Measurements from ENCODE around the gene ADGRL3. TPM values are rescaled to one million over a fixed set of nuclear protein-coding genes. Genes with fewer than 3 reads are reported as not detected.

Gene ADGRL3
- total and polyA plus RNA-seq, 7 donors = 0.06 to 2.8 (median 0.42) TPM

GRCh38 chr4:61397174-61397573, 197.0 kb downstream of the ADGRL3 start:
- no peaks in the 10 kb centered on the region for H3K9me3 ChIP-seq
- H3K4me3 ChIP-seq = no peak overlapping the region
- no peaks in the 10 kb centered on the region for H3K4me1 ChIP-seq
- intact Hi-C loops (cut with DNase I) = no loop called here
- H3K27ac ChIP-seq = no peak overlapping the region
- no peak for DNase-seq
- H3K36me3 ChIP-seq (ENCODE audit: insufficient read depth in 1 of 2, low read depth in 1 of 2) = no peaks in the 10 kb centered on the region
- H3K27me3 ChIP-seq (ENCODE audit: insufficient read depth in 3 of 3, low read length in 2 of 3) = no peaks in the 10 kb centered on the region
- WGBS, 3 donors = 22 to 56% (median 38%) methylated on average over 1 of the region's 1 CpG
- no peak for ATAC-seq
- TF ChIP-seq, protein P1, sequence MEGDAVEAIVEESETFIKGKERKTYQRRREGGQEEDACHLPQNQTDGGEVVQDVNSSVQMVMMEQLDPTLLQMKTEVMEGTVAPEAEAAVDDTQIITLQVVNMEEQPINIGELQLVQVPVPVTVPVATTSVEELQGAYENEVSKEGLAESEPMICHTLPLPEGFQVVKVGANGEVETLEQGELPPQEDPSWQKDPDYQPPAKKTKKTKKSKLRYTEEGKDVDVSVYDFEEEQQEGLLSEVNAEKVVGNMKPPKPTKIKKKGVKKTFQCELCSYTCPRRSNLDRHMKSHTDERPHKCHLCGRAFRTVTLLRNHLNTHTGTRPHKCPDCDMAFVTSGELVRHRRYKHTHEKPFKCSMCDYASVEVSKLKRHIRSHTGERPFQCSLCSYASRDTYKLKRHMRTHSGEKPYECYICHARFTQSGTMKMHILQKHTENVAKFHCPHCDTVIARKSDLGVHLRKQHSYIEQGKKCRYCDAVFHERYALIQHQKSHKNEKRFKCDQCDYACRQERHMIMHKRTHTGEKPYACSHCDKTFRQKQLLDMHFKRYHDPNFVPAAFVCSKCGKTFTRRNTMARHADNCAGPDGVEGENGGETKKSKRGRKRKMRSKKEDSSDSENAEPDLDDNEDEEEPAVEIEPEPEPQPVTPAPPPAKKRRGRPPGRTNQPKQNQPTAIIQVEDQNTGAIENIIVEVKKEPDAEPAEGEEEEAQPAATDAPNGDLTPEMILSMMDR (IDR thresholded peaks at IDR 0.05) = no peak

GRCh38 chr4:61400439-61401038, 200.4 kb downstream of the ADGRL3 start:
- no peaks in the 10 kb centered on the region for H3K27me3 ChIP-seq (ENCODE audit: insufficient read depth in 3 of 3, low read length in 2 of 3)
- TF ChIP-seq, protein P1 (IDR thresholded peaks at IDR 0.05) = no peak
- ATAC-seq (no peak), DNase-seq (no peak)
- 77 to 97% (median 89%) methylated on average over 1 of the region's 1 CpG for WGBS, 3 donors
- H3K36me3 ChIP-seq (ENCODE audit: insufficient read depth in 1 of 2, low read depth in 1 of 2) = no peaks in the 10 kb centered on the region
- no peak overlapping the region for H3K27ac ChIP-seq
- no peaks in the 10 kb centered on the region for H3K9me3 ChIP-seq
- H3K4me3 ChIP-seq = no peak overlapping the region
- intact Hi-C loops (cut with DNase I) = no loop called here
- H3K4me1 ChIP-seq = no peaks in the 10 kb centered on the region

GRCh38 chr4:61401771-61402170, 201.6 kb downstream of the ADGRL3 start:
- Histone ChIP-seq H3K4me3 (no peak overlapping the region), H3K27ac (no peak overlapping the region), H3K4me1 (no peaks in the 10 kb centered on the region), H3K9me3 (no peaks in the 10 kb centered on the region), H3K36me3 (ENCODE audit: insufficient read depth in 1 of 2, low read depth in 1 of 2) (no peaks in the 10 kb centered on the region), H3K27me3 (ENCODE audit: insufficient read depth in 3 of 3, low read length in 2 of 3) (no peaks in the 10 kb centered on the region)
- intact Hi-C loops (cut with DNase I) = no loop called here
- TF ChIP-seq, protein P1 (IDR thresholded peaks at IDR 0.05) = no peak
- DNase-seq (no peak), ATAC-seq (no peak)

DNA sequence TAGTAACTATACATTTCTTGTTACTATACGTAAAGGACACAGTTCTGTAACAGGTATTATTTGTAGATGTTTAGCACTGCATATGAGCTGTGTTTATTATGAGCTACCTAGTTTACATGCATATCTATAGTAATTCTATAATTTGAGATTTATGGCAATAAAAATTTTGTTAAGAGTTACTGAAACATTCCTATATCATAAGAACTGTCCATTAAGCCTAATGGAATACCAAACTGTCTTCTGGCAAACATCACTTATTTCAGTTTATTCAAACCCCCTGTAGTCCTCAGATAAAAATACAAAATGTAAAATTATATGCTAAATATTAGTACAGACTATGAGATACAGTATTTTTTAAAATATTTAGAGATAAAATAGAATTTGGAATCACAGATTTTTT, 205.2 kb downstream of the ADGRL3 start:
- 95 to 98% (median 95%) methylated on average over 1 of the region's 1 CpG for WGBS, 3 donors
- ATAC-seq (no peak), DNase-seq (no peak)
- intact Hi-C loops (cut with DNase I) = no loop called here
- no peaks in the 10 kb centered on the region for H3K36me3 ChIP-seq (ENCODE audit: insufficient read depth in 1 of 2, low read depth in 1 of 2)
- no peak overlapping the region for H3K4me3 ChIP-seq
- TF ChIP-seq, protein P1 (IDR thresholded peaks at IDR 0.05) = no peak
- no peaks in the 10 kb centered on the region for H3K4me1 ChIP-seq
- no peaks in the 10 kb centered on the region for H3K27me3 ChIP-seq (ENCODE audit: insufficient read depth in 3 of 3, low read length in 2 of 3)
- H3K27ac ChIP-seq = no peak overlapping the region
- no peaks in the 10 kb centered on the region for H3K9me3 ChIP-seq

DNA sequence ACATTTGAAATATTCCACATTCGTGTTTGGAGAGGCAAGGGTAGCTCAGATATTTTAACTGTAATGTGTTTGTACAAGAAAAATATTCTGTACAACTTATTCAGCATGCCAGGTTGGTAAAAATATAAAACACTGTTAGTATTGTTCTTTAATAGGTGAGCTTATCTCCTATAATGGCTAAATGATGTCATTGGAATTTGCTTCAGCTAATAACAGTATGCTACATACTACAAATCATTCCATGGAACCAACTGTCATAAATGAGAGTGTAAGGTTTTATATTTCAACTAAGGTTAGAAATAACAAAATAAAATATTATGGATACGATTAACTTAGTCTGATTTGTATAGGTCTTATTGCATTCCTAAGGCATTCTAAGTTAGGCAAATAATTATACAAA, 206.6 kb downstream of the ADGRL3 start:
- TF ChIP-seq, protein P1 (IDR thresholded peaks at IDR 0.05) = no peak
- ATAC-seq (no peak), DNase-seq (no peak)
- intact Hi-C loops (cut with DNase I) = no loop called here
- Histone ChIP-seq H3K9me3 (no peaks in the 10 kb centered on the region), H3K4me3 (no peak overlapping the region), H3K4me1 (no peaks in the 10 kb centered on the region), H3K36me3 (ENCODE audit: insufficient read depth in 1 of 2, low read depth in 1 of 2) (no peaks in the 10 kb centered on the region), H3K27me3 (ENCODE audit: insufficient read depth in 3 of 3, low read length in 2 of 3) (no peaks in the 10 kb centered on the region), H3K27ac (no peak overlapping the region)
- WGBS, 3 donors = 57 to 59% (median 59%) methylated on average over 2 of the region's 2 CpGs

Data from psoas muscle (tissue), 8 donors.